HG02981 (cell line): ENCODE measurements around the gene CCL26.

Experiments
- ATAC-seq: cut with Tn5 transposase; IDR thresholded peaks from one replicate; pipeline ENCODE4 v1.9.1; 2021; ENCODE audit warnings: mild to moderate bottlenecking, moderate library complexity; ENCODE audit not compliant: unreplicated experiment

CCL26 gene, protein sequence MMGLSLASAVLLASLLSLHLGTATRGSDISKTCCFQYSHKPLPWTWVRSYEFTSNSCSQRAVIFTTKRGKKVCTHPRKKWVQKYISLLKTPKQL

DNA sequence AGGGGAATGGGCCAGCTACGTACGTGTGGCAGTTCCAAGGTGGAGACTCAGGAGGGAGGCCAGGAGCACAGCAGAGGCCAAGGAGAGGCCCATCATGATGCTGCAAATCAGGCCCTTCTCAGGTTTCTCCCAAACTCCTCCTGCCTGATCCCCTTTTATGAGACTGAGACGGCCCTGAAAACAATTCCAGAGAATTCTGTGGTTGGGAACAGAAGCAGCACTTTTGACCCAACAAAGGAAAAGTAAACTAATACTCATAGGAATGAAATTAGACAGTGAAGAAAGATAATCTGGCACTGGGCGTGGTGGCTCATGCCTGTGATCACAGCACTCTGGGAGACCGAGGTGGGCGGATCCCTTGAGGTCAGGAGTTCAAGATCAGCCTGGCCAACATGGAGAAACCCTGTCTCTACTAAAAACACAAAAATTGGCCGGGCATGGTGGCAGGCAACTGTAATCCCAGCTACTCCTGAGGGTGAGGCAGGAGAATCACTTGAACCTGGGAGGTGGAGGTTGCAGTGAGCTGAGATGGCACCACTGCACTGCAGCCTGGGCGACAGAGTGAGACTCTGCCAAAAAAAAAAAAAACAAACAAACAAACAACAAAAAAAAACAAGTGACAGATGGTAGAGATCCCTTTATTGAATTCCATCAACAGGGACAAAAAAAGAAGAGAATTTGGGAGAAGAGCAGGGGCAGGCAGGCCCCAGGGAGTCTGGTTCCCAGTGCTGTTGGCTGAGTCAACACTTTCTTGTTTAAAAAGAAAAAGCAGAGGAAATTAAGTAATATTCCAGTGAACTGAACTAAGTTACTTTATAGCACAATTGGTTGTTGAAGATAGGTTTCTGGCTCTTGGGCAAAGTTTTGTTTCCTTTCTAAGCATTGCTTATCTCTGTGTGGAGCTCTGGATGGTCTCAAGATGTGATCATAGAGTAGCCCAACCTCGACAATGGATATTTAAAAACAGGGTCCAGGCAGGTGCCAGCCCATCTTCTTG is at the start of gene CCL26:
TSS of gene CCL26 (minus strand) at position 131 of the 997 bp plus-strand sequence. CDS start at position 96, 35 bp downstream.
- no peak for ATAC-seq

GRCh38 chr7:75820688-75821087 is 48.7 kb upstream of the CCL26 start:
- no peak for ATAC-seq

DNA sequence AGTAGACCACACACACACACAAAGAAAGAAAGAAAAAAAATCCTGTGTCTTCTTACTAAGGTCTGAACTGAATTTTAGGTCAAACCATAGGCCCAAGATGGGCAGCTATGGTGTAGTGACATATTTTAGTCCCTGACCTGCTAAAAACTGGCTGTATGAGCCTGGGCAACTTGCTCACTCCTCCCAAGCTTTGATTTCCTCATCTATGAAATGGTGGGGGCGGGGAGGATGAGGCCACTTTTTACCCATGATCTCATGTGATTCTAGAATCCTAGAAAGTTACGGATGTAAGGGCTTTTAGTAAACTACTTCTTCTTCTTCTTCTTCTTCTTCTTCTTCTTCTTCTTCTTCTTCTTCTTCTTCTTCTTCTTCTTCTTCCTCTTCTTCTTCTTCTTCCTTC is 47.7 kb upstream of the CCL26 start:
- ATAC-seq = no peak

GRCh38 chr7:75818472-75818871 is 46.5 kb upstream of the CCL26 start:
- no peak for ATAC-seq

DNA sequence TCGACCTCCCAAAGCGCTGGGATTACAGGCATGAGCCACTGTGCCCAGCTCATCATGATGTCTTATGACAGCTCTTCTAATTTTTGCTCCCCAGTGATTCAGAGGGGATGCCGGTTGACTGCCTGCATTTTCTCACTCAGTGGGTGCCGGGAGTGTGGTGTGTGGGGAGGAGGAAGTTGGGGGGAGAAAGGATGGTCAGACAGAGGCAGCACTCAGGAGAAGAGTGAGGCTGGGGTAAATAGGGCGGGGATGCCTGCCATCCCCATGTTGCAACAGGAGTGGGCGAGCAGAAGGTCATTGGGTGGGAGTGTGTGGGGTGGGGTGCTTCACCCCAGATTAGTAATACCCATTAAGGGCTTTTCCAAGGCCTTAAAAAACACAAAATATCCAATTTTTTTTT is 45.1 kb upstream of the CCL26 start:
- ATAC-seq = no peak

DNA sequence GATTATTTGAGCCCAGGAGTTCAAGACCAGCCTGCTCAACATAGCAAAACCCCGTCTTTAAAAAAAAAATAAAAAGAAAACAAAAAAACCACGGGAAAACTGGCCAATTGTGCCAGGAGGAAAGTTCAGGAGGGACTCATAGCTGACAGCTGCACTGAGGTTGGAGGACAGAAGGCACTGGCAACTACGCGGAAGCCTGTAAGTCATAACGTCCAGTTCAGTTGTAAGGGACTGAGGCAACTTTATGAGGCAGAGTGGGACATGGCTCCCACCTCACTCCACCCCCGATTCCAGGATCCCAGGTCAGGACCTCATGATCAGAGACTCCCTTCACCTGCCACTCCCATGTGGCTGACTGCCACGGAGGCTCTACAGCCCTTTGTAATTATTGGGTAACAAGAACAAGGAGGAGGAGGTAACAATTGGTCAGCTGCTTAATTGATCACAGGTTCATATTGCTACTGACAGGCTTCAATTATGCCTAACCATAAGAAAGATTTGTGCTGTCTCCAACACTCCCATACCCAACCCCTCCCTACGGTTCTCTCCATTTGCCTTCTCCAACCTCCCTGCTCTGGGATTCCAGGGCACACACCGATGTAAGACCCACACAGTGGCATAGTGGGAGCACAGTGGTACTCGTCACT is 43.5 kb upstream of the CCL26 start:
- ATAC-seq = no peak

GRCh38 chr7:75814407-75814947 is 42.5 kb upstream of the CCL26 start:
- ATAC-seq = no peak

GRCh38 chr7:75813781-75814236 is 41.8 kb upstream of the CCL26 start, which contains the start of gene CCL24:
CCL24 (minus strand) TSS chr7:75813806; CDS start chr7:75813715, 91 bp downstream.
- ATAC-seq = no peak

- ATAC-seq = no peak
These were observed 41.1 kb upstream of the CCL26 start for GRCh38 chr7:75813084-75813483.

- no peak for ATAC-seq
These were observed 40.1 kb upstream of the CCL26 start for GRCh38 chr7:75811894-75812678.

DNA sequence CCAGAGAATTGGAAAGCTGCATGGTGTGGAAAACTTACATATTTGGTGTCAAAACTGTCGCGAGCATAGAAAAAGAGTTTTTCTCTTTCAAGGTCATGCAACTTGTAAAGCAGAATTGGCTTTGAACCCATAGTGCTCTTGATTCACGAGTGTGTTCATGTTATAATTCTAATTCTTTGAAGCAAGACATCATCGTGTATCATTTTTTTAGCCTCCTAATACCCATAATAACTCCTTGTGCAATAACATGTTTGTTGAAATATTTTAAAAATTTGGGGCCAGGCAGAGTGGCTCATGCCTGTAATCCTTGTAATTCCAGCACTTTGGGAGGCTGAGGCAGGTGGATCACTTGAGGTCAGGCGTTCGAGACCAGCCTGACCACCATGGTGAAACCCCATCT is 37.4 kb upstream of the CCL26 start:
- no peak for ATAC-seq

GRCh38 chr7:75808106-75808505 is 36.1 kb upstream of the CCL26 start:
- no peak for ATAC-seq

GRCh38 chr7:75807452-75807851 is 35.4 kb upstream of the CCL26 start:
- no peak for ATAC-seq

- no peak for ATAC-seq
These were observed 34.7 kb upstream of the CCL26 start for GRCh38 chr7:75806560-75807307.

- ATAC-seq = no peak
These were observed 32.7 kb upstream of the CCL26 start for GRCh38 chr7:75804705-75805104.

- no peak for ATAC-seq
These were observed 32.0 kb upstream of the CCL26 start for GRCh38 chr7:75804004-75804403.

GRCh38 chr7:75802552-75802821 is 30.5 kb upstream of the CCL26 start:
- ATAC-seq = no peak

- no peak for ATAC-seq
These were observed 26.8 kb upstream of the CCL26 start for GRCh38 chr7:75798770-75799169.

DNA sequence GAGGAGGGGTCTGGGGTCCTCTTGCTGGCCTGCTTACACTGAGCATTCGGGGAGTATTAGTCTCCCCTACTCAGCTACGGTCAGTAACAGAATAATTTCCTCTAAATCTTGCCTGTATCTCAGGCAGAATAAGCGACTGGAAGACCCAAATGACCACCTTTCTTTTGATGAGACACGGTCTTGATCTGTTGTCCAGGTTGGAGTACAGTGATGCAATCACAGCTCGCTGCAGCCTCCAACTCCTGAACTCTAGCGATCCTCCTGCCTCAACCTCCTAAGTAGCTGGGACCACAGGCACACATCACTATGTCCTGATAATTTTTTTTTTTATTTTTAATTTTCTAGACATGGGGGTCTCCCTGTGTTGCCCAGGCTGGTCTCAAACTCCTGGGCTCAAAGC is 24.4 kb upstream of the CCL26 start:
- ATAC-seq = no peak

DNA sequence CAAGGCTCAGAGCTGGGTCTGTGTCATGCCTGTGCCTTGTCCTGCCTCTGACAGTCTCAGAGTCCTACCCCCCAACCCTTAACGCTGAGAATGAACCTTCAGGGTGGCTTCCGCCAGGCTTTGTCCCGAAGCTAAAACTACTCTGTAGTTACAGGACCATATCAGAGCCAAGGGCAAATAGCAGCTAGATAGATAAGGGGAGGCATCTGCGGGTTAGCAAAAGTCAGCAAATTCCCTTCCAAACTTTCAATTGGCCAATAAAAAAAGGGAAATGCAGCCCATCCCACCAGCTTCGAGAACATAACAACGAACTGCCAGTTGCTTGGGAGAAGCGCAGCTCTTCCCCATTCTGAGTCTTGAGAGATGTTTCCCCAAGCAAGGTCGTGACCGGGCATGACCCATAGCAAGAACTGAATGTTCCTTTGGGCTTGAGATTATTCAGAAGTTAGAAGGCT is 23.8 kb upstream of the CCL26 start:
- no peak for ATAC-seq
